Panc1 (cell line): ENCODE results near the gene SLC9A4. TPM values are rescaled to one million over a fixed set of nuclear protein-coding genes. Genes with fewer than 3 reads are reported as not detected.

Source experiments
- ATAC-seq: fragments of 200-7000 bp; cut with Tn5 transposase; 2 replicates; pipeline ENCODE4 v1.9.1; 2020; ENCODE audit warnings: mild to moderate bottlenecking, moderate library complexity
- BruUV-seq: library from RNA; stranded (reverse); fragments of 400-500 nt; replicated peaks from 2 replicates; lab custom pipeline; 2021; lab: Mats Ljungman, UMichigan
- CTCF ChIA-PET: fragments of 300-600 bp; sonication (Branson Sonifier 250); formaldehyde crosslinking; loops from one replicate; lab custom pipeline; 2022; ENCODE audit warnings: antibody characterized with exemption; lab: Charles Lee
- POLR2A ChIA-PET: fragments of 300-600 bp; sonication (Branson Sonifier 250); formaldehyde crosslinking; loops from one replicate; lab custom pipeline; 2022; ENCODE audit warnings: antibody characterized with exemption; lab: Charles Lee
- DNase-seq: peaks from one replicate; pipeline ENCODE4 v3.0.0-alpha.2; 2010; ENCODE audit warnings: low read depth, low spot score
- H3K27ac ChIP-seq: 2 replicates; pipeline ENCODE4 v1.5.1; 2011; ENCODE audit warnings: mild to moderate bottlenecking, low read length, inconsistent platforms
- H3K27me3 ChIP-seq: fragments of 200-500 bp; sonication (Bioruptor generic); 2 replicates; pipeline ENCODE4 v1.6.0; 2014; ENCODE audit warnings: low read length, inconsistent platforms; ENCODE audit not compliant: control insufficient read depth, insufficient read depth
- H3K36me3 ChIP-seq: fragments of 200-500 bp; sonication (Bioruptor generic); 2 replicates; pipeline ENCODE4 v1.5.1; 2014; ENCODE audit warnings: inconsistent platforms, mild to moderate bottlenecking, low read length, moderate library complexity; ENCODE audit not compliant: control insufficient read depth, insufficient read depth
- H3K4me1 ChIP-seq: 2 replicates; pipeline ENCODE4 v1.5.1; 2011; ENCODE audit warnings: inconsistent platforms, mild to moderate bottlenecking, low read length, moderate library complexity; ENCODE audit not compliant: control insufficient read depth, insufficient read depth
- H3K4me3 ChIP-seq, 2 experiments: 2 replicates each; pipeline ENCODE4 v1.5.1; 2011 to 2012; ENCODE audit warnings: low read depth in 2 of 2, low read length in 2 of 2, mild to moderate bottlenecking in 2 of 2, inconsistent platforms in 1 of 2, moderate library complexity in 1 of 2
- H3K9me3 ChIP-seq: fragments of 200-500 bp; sonication (Bioruptor generic); 2 replicates; pipeline ENCODE4 v1.5.1; 2014; ENCODE audit warnings: low read depth, mild to moderate bottlenecking, inconsistent platforms, low read length, moderate library complexity; ENCODE audit not compliant: control insufficient read depth, insufficient read depth
- CTCF ChIP-seq: fragments of 450-650 bp; IDR thresholded peaks from 2 replicates; pipeline ENCODE4 v1.5.1; 2017; ENCODE audit warnings: mild to moderate bottlenecking
- POLR2AphosphoS5 ChIP-seq: IDR thresholded peaks from 2 replicates; pipeline ENCODE4 v1.6.1; 2012; ENCODE audit warnings: mild to moderate bottlenecking, low read depth, low read length, moderate library complexity
- REST ChIP-seq, 2 experiments: IDR thresholded peaks; 2 replicates each; pipeline ENCODE4 v1.6.1; 2011 to 2012; ENCODE audit warnings: low read depth in 2 of 2, control low read depth in 1 of 2, low read length in 1 of 2, mild to moderate bottlenecking in 1 of 2, moderate library complexity in 1 of 2; ENCODE audit not compliant: insufficient read depth in 1 of 2
- SIN3A ChIP-seq: IDR thresholded peaks from 2 replicates; pipeline ENCODE4 v1.6.1; 2012; ENCODE audit warnings: low read depth, mild to moderate bottlenecking, low read length, moderate library complexity, borderline replicate concordance; ENCODE audit not compliant: insufficient read depth
- TCF7L2 ChIP-seq: IDR thresholded peaks from 2 replicates; pipeline ENCODE4 v1.6.1; 2011; ENCODE audit warnings: mild to moderate bottlenecking, low read depth, low read length, inconsistent platforms
- in situ Hi-C: cut with HindIII; loops from 2 replicates; pipeline ENCODE4 v1.10.0; 2016; ENCODE audit warnings: low sequenced_read_pairs, low pct_unique_long_range_greater_than_20kb
- intact Hi-C: fragments of 100-400 bp; cut with micrococcal nuclease; formaldehyde crosslinking; loops from one replicate; pipeline ENCODE4 v1.10.0; 2022; ENCODE audit not compliant: unreplicated experiment
- total RNA-seq: library from RNA; stranded (reverse); gene quantifications from one replicate; pipeline ENCODE4 v1.2.1, GENCODE V29; 2021; ENCODE audit not compliant: unreplicated experiment

The SLC9A4 gene
- total RNA-seq, 1 experiment from 2014 or later = not detected

- no peak overlapping the region for H3K4me3 ChIP-seq
- no peaks in the 10 kb centered on the region; the same call in 1 of the 2 replicates for H3K27me3 ChIP-seq
- no peak for ATAC-seq
- CTCF ChIA-PET = no interaction called here
- POLR2A ChIA-PET = no interaction called here
- no peak overlapping the region for H3K27ac ChIP-seq
- no peaks in the 10 kb centered on the region for H3K9me3 ChIP-seq
- BruUV-seq = no TSS peak
- H3K36me3 ChIP-seq = no peaks in the 10 kb centered on the region
- DNase-seq = no peak
- in situ Hi-C loops = no loop called here
- no peaks in the 10 kb centered on the region for H3K4me1 ChIP-seq
- TF ChIP-seq REST (IDR thresholded peaks at IDR 0.05; ENCODE audit: insufficient read depth in 1 of 2, low read depth in 2 of 2, low read length in 1 of 2) = no peak
- no peak for TF ChIP-seq TCF7L2
- TF ChIP-seq POLR2AphosphoS5 = no peak
- no peak for TF ChIP-seq SIN3A
- no peak for TF ChIP-seq CTCF
- intact Hi-C loops = no loop called here
Measured at GRCh38 chr2:102502576-102502975, 29.6 kb downstream of the SLC9A4 start.

- intact Hi-C loops (no loop called here), in situ Hi-C loops (no loop called here)
- TF ChIP-seq TCF7L2 (no peak), SIN3A (no peak), CTCF (no peak), REST (IDR thresholded peaks at IDR 0.05; ENCODE audit: insufficient read depth in 1 of 2, low read depth in 2 of 2, low read length in 1 of 2) (no peak), POLR2AphosphoS5 (no peak)
- H3K27me3 ChIP-seq = no peaks in the 10 kb centered on the region; the same call in 1 of the 2 replicates
- H3K9me3 ChIP-seq = no peaks in the 10 kb centered on the region
- H3K4me1 ChIP-seq = no peaks in the 10 kb centered on the region
- no peak overlapping the region for H3K4me3 ChIP-seq
- DNase-seq = no peak
- no peaks in the 10 kb centered on the region for H3K36me3 ChIP-seq
- ATAC-seq = no peak
- no TSS peak for BruUV-seq
- no peak overlapping the region for H3K27ac ChIP-seq
- POLR2A ChIA-PET = no interaction called here
- CTCF ChIA-PET = no interaction called here
Measured at GRCh38 chr2:102504833-102505232, 31.8 kb downstream of the SLC9A4 start.
